OCI-LY7 (cell line): ENCODE data around the gene TRHDE.

ENCODE experiments used
- CTCF ChIP-seq: fragments of 200-600 bp; sonication (generic); conservative IDR thresholded peaks from 2 replicates; pipeline ENCODE4 v1.5.1; 2014; ENCODE audit warnings: mild to moderate bottlenecking, antibody characterized with exemption, low read length, moderate library complexity, mixed read lengths
- EZH2phosphoT487 ChIP-seq: fragments of 200-600 bp; sonication (generic); IDR thresholded peaks from 2 replicates; pipeline ENCODE4 v1.6.1; 2018; ENCODE audit warnings: low read depth, borderline replicate concordance, mild to moderate bottlenecking, mixed run types, antibody characterized with exemption, low read length, moderate library complexity, mixed read lengths

GRCh38 chr12:72511906-72512305 lies 239.7 kb downstream of the TRHDE start:
- TF ChIP-seq CTCF (no peak), EZH2phosphoT487 (no peak)
